Measurements from ENCODE around the gene HYAL3. TPM values are rescaled to one million over a fixed set of nuclear protein-coding genes. Genes with fewer than 3 reads are reported as not detected.

The HYAL3 gene, protein sequence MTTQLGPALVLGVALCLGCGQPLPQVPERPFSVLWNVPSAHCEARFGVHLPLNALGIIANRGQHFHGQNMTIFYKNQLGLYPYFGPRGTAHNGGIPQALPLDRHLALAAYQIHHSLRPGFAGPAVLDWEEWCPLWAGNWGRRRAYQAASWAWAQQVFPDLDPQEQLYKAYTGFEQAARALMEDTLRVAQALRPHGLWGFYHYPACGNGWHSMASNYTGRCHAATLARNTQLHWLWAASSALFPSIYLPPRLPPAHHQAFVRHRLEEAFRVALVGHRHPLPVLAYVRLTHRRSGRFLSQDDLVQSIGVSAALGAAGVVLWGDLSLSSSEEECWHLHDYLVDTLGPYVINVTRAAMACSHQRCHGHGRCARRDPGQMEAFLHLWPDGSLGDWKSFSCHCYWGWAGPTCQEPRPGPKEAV
- 4.4 and 9.3 TPM in 2 replicates for total RNA-seq

DNA sequence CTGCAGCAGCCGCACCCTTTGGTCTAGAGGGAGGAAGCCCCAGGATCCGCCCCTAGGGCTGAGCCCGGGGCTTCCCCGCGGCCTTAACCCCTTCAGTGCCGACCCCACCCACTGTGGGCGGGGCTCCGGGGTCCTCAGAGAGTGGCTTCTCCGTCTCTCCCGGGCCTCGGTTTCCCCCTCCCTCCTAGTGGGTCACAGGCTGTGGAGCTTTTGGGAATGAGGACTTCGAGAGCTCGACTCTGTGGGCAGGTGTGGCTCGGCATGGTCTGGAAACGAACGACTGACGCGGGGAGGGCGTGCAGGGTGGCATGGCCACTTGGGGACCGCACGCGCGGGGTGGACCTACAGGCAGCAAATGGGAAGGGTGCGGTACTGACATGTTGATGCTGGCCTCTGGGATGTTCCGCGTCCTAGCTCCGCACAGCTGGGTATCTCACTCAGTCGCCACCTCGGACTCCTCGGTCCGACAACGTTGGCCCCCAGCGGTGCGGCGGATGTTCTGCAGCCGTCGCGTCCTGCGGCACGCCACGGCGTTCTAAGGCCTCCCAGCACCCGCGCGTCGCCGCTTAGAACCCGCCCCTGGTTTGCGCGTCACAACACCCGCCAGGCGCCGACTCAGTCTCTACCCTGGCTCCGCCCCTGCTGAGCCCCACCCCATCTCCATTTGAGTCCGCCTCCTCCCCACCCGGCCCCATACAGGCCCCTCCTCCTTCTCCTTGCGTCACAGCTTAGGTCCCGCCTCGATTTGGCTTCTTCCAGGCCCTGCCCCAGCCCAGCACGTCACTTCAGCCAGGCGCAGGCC is at the start of gene HYAL3, which contains the start of gene NAA80:
TSS of gene HYAL3 (minus strand) at position 570 of the 802 bp plus-strand sequence. CDS start 3,803 bp downstream, outside the sequence.
TSS of gene NAA80 (minus strand) at position 570 of the 802 bp plus-strand sequence. CDS start 1,942 bp downstream, outside the sequence.

GRCh38 chr3:50345586-50346234 is 46.5 kb upstream of the HYAL3 start, which contains the start of gene ZMYND10:
Gene ZMYND10 (minus strand): TSS chr3:50345732. CDS start chr3:50345579, 153 bp downstream.

DNA sequence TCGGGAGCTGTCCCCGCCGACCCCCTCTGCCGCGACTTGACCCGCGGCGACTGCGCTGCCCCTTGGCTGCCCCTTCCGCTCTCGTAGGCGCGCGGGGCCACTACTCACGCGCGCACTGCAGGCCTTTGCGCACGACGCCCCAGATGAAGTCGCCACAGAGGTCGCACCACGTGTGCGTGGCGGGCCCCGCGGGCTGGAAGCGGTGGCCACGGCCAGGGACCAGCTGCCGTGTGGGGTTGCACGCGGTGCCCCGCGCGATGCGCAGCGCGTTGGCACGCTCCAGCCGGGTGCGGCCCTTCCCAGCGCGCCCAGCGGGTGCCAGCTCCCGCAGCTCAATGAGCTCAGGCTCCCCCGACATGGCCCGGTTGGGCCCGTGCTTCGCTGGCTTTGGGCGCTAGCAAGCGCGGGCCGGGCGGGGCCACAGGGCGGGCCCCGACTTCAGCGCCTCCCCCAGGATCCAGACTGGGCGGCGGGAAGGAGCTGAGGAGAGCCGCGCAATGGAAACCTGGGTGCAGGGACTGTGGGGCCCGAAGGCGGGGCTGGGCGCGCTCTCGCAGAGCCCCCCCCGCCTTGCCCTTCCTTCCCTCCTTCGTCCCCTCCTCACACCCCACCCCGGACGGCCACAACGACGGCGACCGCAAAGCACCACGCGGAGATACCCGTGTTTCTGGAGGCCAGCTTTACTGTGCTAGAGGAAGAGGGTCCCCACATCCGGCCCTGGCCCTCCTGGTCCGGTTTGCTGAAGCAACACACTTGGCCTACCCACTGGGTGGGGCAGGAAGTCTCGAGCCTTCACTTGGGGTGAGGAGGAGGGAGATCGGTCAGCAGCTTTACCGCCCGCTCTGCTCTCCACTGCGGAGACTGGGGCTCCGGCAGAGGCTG is 41.5 kb upstream of the HYAL3 start, which contains the start of gene RASSF1:
TSS of gene RASSF1 (minus strand) at position 389 of the 882 bp plus-strand sequence. CDS start at position 358, 31 bp downstream.

GRCh38 chr3:50327943-50328691 is 28.9 kb upstream of the HYAL3 start, which contains the start of gene TUSC2:
Gene TUSC2 (minus strand): TSS chr3:50328223. CDS start chr3:50328099, 124 bp downstream.

DNA sequence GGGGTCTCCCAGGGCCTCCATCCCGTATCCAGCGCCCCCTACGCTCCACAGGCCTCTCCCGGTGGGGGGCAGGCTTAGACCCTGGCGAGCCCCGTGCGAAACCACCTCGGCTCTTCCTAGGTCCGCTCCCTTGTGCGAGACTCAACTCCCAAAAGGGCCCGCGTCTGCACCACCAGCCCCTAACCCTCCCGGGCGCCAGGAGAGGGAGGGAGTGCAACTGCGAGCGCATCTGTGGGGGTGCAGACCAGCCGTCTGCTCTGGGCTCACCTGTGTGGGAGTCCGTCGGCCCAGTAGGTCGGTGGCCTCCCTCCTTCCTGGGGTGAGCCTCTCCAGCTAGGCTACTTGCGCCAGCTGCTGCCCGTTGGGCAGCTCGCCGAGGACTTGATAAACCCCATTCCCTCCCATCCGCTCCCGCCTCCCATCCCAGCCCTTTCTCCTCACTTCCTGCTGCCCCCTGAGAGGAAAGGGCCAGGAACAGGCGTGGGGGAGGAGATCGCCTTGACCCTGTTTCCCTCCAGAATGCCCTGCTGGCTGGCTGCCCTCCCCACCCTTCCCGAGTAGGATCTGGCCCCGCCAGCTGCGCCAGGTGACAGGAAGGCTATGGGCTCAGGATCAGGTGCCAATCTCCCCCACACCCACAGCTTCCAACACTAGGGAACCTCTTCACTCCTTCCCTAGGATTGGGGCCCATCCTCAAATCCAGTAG is 23.3 kb upstream of the HYAL3 start, which contains the start of gene HYAL2:
TSS of gene HYAL2 (minus strand) at position 360 of the 706 bp plus-strand sequence. CDS start 2,256 bp downstream, outside the sequence.

GRCh38 chr3:50303013-50303815 is 4.0 kb upstream of the HYAL3 start, which contains the start of gene HYAL1:
Gene HYAL1 (minus strand): TSS chr3:50303574. CDS start chr3:50302956, 618 bp downstream.

DNA sequence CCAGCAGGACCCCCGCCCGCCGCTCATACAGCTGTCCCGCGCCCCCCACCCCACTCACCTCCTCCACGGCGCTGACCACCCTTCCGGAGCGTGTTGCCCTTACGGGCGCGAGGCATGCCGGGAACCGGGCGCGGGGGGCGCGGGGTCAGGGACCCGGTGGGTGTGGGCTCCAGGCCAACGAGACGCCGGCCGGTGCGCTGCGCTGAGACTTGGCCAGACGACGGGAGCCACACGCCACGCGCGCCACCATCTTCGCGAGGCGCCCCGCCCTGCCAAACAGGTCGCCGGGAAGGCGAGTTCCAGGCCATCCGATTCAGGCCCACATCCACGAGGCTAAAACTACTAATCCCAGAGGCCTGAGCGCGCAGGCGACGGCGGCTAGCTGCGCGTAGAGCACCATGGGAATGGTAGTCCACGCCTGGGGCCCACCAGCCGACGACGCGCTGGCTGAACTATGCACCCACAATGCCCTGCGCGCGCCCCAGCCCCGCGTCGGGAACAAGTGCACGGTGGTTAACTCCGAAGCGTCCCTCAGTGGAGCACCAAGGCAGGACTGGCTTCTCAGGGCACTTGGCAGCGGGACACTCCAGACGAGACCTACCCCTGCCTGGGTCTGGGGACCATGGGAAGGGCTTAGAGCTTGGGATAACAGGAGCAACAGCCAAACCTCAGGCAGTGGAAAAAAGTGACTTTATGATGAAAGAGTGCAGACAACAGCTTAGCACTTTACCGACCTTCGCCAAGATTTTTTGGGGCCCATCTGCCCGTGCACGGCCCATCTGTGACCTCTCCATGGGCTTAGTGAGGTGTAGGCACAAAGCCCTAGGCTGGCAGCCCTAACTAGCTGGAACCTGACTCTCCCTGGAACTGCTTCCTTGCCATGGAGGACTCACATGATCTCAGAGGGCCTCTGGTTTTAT is 6.8 kb downstream of the HYAL3 start, which contains the start of gene IFRD2:
TSS of gene IFRD2 (minus strand) at position 271 of the 920 bp plus-strand sequence. CDS start at position 116, 155 bp downstream.

GRCh38 chr3:50278880-50279224 is 20.4 kb downstream of the HYAL3 start, which contains the start of gene LSMEM2:
Gene LSMEM2 (plus strand): TSS chr3:50279087. CDS start chr3:50279114, 27 bp downstream.

GRCh38 chr3:50268703-50269451 is 30.3 kb downstream of the HYAL3 start, which contains the start of gene SEMA3B:
Gene SEMA3B (plus strand): TSS chr3:50269147. CDS start chr3:50269241, 94 bp downstream.

Other genes starting within 250 kb of the HYAL3 start
- gene RBM5, start 210.5 kb downstream of the HYAL3 start, total RNA-seq, result 48.1 and 64.3 TPM in 2 replicates
- 23.8 and 42.1 TPM in 2 replicates for gene SEMA3F, start 144.1 kb downstream of the HYAL3 start, total RNA-seq
- not detected in 2 replicates for gene GNAT1, start 107.8 kb downstream of the HYAL3 start, total RNA-seq
- gene SLC38A3, start 94.1 kb downstream of the HYAL3 start, total RNA-seq, result 0.51 TPM in 1 of 2 replicates, not detected in the other
- 258 and 294 TPM in 2 replicates for gene GNAI2, start 63.2 kb downstream of the HYAL3 start, total RNA-seq
- gene SEMA3B, start 30.3 kb downstream of the HYAL3 start, total RNA-seq, result 7.8 and 49.4 TPM in 2 replicates
- gene LSMEM2, start 20.3 kb downstream of the HYAL3 start, total RNA-seq, result not detected in 2 replicates
- 55.1 and 154 TPM in 2 replicates for gene IFRD2, start 7.0 kb downstream of the HYAL3 start, total RNA-seq
- gene NAA80, start within 50 bp of the HYAL3 start, total RNA-seq, result 12.7 and 17.0 TPM in 2 replicates
- 1.1 and 1.5 TPM in 2 replicates for gene HYAL1, start 4.2 kb upstream of the HYAL3 start, total RNA-seq
- gene HYAL2, start 23.3 kb upstream of the HYAL3 start, total RNA-seq, result 155 and 163 TPM in 2 replicates
- gene TUSC2, start 28.8 kb upstream of the HYAL3 start, total RNA-seq, result 31.3 and 33.0 TPM in 2 replicates
- gene RASSF1, start 41.4 kb upstream of the HYAL3 start, total RNA-seq, result 15.8 and 23.1 TPM in 2 replicates
- gene ZMYND10, start 46.3 kb upstream of the HYAL3 start, total RNA-seq, result 2.1 and 3.9 TPM in 2 replicates
- gene NPRL2, start 51.4 kb upstream of the HYAL3 start, total RNA-seq, result 21.0 and 25.4 TPM in 2 replicates
- gene CYB561D2, start 51.5 kb upstream of the HYAL3 start, total RNA-seq, result 30.5 and 38.3 TPM in 2 replicates
- 61.4 and 80.4 TPM in 2 replicates for gene TMEM115, start 60.1 kb upstream of the HYAL3 start, total RNA-seq
- gene CACNA2D2, start 204.2 kb upstream of the HYAL3 start, total RNA-seq, result 0.16 and 1.1 TPM in 2 replicates

Measured in mesangial cell (primary cell).